Measurements from ENCODE around the gene RGL1.

Gene RGL1

DNA sequence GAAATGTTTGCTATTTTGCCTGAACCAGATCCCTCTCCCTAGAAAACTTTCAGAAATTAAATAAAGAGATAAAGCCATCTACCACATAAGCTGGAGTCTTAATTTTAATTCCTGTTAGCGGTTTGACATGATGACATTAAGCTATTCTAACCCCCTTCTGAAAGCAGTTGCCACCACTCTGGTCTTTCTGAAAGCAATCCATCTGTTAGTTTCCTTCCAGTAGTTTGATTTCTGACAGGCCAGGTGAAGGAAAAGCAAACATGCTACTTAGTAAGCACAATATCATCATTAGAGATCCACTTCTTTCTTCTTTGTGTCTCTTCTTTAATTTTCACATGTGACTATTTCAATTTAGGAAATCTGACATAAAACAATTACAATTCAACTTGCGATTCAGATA is 39.9 kb downstream of the RGL1 start:
- no peaks in the 10 kb centered on the region for H3K36me3 ChIP-seq (ENCODE audit: control insufficient read depth in 2 of 2, insufficient read depth in 1 of 2, low read length in 2 of 2)
- TF ChIP-seq ZFP3 (tag by site-specific recombination; IDR thresholded peaks at IDR 0.05; ENCODE audit: low read depth) (no peak), IKZF3 (tag by site-specific recombination; IDR thresholded peaks at IDR 0.05) (no peak), ZNF114 (tag by site-specific recombination; IDR thresholded peaks at IDR 0.05) (no peak), ZNF248 (tag by site-specific recombination; IDR thresholded peaks at IDR 0.05) (no peak), SP3 (tag by site-specific recombination; IDR thresholded peaks at IDR 0.05) (no peak)
- TF ChIP-seq, protein P1, sequence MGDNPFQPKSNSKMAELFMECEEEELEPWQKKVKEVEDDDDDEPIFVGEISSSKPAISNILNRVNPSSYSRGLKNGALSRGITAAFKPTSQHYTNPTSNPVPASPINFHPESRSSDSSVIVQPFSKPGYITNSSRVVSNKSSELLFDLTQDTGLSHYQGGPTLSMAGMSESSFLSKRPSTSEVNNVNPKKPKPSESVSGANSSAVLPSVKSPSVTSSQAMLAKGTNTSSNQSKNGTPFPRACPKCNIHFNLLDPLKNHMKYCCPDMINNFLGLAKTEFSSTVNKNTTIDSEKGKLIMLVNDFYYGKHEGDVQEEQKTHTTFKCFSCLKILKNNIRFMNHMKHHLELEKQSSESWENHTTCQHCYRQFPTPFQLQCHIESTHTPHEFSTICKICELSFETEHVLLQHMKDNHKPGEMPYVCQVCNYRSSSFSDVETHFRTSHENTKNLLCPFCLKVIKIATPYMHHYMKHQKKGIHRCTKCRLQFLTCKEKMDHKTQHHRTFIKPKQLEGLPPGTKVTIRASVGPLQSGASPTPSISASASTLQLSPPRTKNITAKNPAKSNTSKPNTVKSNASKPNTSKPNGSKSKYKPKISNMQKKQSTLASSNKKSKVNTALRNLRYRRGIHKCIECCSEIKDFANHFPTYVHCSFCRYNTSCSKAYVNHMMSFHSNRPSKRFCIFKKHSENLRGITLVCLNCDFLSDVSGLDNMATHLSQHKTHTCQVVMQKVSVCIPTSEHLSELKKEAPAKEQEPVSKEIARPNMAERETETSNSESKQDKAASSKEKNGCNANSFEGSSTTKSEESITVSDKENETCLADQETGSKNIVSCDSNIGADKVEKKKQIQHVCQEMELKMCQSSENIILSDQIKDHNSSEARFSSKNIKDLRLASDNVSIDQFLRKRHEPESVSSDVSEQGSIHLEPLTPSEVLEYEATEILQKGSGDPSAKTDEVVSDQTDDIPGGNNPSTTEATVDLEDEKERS (tag by site-specific recombination; IDR thresholded peaks at IDR 0.05): no peak
- TF ChIP-seq, protein P2, sequence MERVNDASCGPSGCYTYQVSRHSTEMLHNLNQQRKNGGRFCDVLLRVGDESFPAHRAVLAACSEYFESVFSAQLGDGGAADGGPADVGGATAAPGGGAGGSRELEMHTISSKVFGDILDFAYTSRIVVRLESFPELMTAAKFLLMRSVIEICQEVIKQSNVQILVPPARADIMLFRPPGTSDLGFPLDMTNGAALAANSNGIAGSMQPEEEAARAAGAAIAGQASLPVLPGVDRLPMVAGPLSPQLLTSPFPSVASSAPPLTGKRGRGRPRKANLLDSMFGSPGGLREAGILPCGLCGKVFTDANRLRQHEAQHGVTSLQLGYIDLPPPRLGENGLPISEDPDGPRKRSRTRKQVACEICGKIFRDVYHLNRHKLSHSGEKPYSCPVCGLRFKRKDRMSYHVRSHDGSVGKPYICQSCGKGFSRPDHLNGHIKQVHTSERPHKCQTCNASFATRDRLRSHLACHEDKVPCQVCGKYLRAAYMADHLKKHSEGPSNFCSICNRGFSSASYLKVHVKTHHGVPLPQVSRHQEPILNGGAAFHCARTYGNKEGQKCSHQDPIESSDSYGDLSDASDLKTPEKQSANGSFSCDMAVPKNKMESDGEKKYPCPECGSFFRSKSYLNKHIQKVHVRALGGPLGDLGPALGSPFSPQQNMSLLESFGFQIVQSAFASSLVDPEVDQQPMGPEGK (tag by site-specific recombination; IDR thresholded peaks at IDR 0.05): no peak
- H3K9me3 ChIP-seq (ENCODE audit: control insufficient read depth, insufficient read depth, low read depth, low read length): no peaks in the 10 kb centered on the region
- no peak overlapping the region for H3K4me3 ChIP-seq (ENCODE audit: low read depth, low read length)
- CTCF ChIA-PET: no interaction called here
- POLR2A ChIA-PET: no interaction called here
- H3K27ac ChIP-seq (ENCODE audit: extremely low read depth, low read depth, low read length): no peak overlapping the region
- H3K4me1 ChIP-seq (ENCODE audit: control insufficient read depth, insufficient read depth, low read length): peaks cover 16% of the 10 kb centered on the region

DNA sequence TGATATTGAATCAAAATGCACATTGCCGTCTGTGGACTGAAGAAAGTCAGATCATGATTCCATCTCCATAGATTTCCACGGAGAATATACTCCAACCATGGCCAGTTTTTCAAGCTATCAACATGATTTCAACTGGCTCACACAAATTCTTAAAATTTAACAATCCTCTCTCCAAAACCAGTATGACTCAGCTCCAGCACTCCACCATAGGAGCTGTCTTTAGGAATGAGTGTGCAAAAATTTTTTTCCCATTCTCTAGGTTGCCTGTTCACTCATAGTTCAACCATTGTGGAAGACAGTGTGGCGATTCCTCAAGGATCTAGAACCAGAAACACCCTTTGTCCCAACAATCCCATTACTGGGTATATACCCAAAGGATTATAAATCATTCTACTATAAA is 40.8 kb downstream of the RGL1 start:
- H3K36me3 ChIP-seq (ENCODE audit: control insufficient read depth in 2 of 2, insufficient read depth in 1 of 2, low read length in 2 of 2): no peaks in the 10 kb centered on the region
- no peaks in the 10 kb centered on the region for H3K9me3 ChIP-seq (ENCODE audit: control insufficient read depth, insufficient read depth, low read depth, low read length)
- no peak overlapping the region for H3K27ac ChIP-seq (ENCODE audit: extremely low read depth, low read depth, low read length)
- TF ChIP-seq, protein P3, sequence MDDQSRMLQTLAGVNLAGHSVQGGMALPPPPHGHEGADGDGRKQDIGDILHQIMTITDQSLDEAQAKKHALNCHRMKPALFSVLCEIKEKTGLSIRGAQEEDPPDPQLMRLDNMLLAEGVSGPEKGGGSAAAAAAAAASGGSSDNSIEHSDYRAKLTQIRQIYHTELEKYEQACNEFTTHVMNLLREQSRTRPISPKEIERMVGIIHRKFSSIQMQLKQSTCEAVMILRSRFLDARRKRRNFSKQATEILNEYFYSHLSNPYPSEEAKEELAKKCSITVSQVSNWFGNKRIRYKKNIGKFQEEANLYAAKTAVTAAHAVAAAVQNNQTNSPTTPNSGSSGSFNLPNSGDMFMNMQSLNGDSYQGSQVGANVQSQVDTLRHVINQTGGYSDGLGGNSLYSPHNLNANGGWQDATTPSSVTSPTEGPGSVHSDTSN (CRISPR knock-in tag; IDR thresholded peaks at IDR 0.05): no peak
- TF ChIP-seq ZNF548 (tag by site-specific recombination; IDR thresholded peaks at IDR 0.05): no peak
- TF ChIP-seq KLF1 (tag by site-specific recombination; IDR thresholded peaks at IDR 0.05): no peak
- TF ChIP-seq MEIS1 (CRISPR knock-in tag; IDR thresholded peaks at IDR 0.05; ENCODE audit: borderline replicate concordance): no peak
- TF ChIP-seq, protein P4, sequence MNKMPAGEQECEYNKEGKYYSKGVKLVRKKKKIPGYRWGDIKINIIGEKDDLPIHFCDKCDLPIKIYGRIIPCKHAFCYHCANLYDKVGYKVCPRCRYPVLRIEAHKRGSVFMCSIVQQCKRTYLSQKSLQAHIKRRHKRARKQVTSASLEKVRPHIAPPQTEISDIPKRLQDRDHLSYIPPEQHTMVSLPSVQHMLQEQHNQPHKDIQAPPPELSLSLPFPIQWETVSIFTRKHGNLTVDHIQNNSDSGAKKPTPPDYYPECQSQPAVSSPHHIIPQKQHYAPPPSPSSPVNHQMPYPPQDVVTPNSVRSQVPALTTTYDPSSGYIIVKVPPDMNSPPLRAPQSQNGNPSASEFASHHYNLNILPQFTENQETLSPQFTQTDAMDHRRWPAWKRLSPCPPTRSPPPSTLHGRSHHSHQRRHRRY (tag by site-specific recombination; IDR thresholded peaks at IDR 0.05): no peak
- TF ChIP-seq ZBTB48 (tag by site-specific recombination; IDR thresholded peaks at IDR 0.05): no peak
- no peak for TF ChIP-seq ZNF768 (tag by site-specific recombination; IDR thresholded peaks at IDR 0.05)
- TF ChIP-seq ZNF558 (tag by site-specific recombination; IDR thresholded peaks at IDR 0.05): no peak
- no peak for TF ChIP-seq ZNF394 (tag by site-specific recombination; IDR thresholded peaks at IDR 0.05; ENCODE audit: borderline replicate concordance)
- TF ChIP-seq ZNF324 (tag by site-specific recombination; IDR thresholded peaks at IDR 0.05): no peak
- no peak for TF ChIP-seq ZNF423 (tag by site-specific recombination; IDR thresholded peaks at IDR 0.05)
- no peak for TF ChIP-seq ZNF48 (tag by site-specific recombination; IDR thresholded peaks at IDR 0.05)
- POLR2A ChIA-PET: no interaction called here
- peaks cover 16% of the 10 kb centered on the region for H3K4me1 ChIP-seq (ENCODE audit: control insufficient read depth, insufficient read depth, low read length)
- H3K4me3 ChIP-seq (ENCODE audit: low read depth, low read length): no peak overlapping the region
- CTCF ChIA-PET: no interaction called here
